Endothelial cell of umbilical vein (primary cell): ENCODE measurements around the gene LDHA. TPM values are rescaled to one million over a fixed set of nuclear protein-coding genes. Genes with fewer than 3 reads are reported as not detected.

Experiments
- BruUV-seq: library from RNA; stranded (reverse); fragments of 400-500 nt; replicated peaks from 2 replicates; lab custom pipeline; 2021; lab: Mats Ljungman, UMichigan
- CTCF ChIA-PET: fragments of 300-600, 350-600 bp; sonication (Branson Sonifier 250); formaldehyde crosslinking; loops from one replicate; lab custom pipeline; 2021; ENCODE audit warnings: antibody characterized with exemption, inconsistent platforms; lab: Charles Lee
- POLR2A ChIA-PET: fragments of 300-600, 350-600 bp; sonication (Branson Sonifier 250); formaldehyde crosslinking; loops from one replicate; lab custom pipeline; 2021; ENCODE audit warnings: antibody characterized with exemption, inconsistent platforms; lab: Charles Lee
- DNase-seq: peaks from one replicate; pipeline ENCODE4 v3.0.0-alpha.2; 2011; ENCODE audit warnings: low read depth, low spot score
- FAIRE-seq: peaks from 2 replicates; lab custom pipeline; 2011; peaks lifted over from hg19 to GRCh38; lab: Jason Lieb, UNC
- H2AFZ ChIP-seq: 2 replicates; pipeline ENCODE4 v1.6.0; 2012; ENCODE audit warnings: low read depth, low read length, control low read depth, inconsistent platforms
- H3K27ac ChIP-seq: 2 replicates; pipeline ENCODE4 v1.5.1; 2011; ENCODE audit warnings: low read depth, mild to moderate bottlenecking, control low read depth, low read length, moderate library complexity; ENCODE audit not compliant: insufficient read depth
- H3K27me3 ChIP-seq, 2 experiments: 2 replicates each; pipeline versions ENCODE4 v1.6.0 to v1.6.1; 2011; ENCODE audit warnings: low read length in 2 of 2, mixed read lengths in 1 of 2; ENCODE audit not compliant: control insufficient read depth in 2 of 2, insufficient read depth in 2 of 2
- H3K36me3 ChIP-seq, 2 experiments: 2 replicates in 1 of 2; 3 replicates in 1 of 2; pipeline ENCODE4 v1.5.1; 2011; ENCODE audit warnings: low read length in 2 of 2, mild to moderate bottlenecking in 1 of 2, moderate library complexity in 1 of 2; ENCODE audit not compliant: control insufficient read depth in 2 of 2, insufficient read depth in 2 of 2; ENCODE audit errors: extremely low read depth in 1 of 2
- H3K4me1 ChIP-seq: 3 replicates; pipeline ENCODE4 v1.5.1; 2011; ENCODE audit warnings: mild to moderate bottlenecking, low read length; ENCODE audit not compliant: control insufficient read depth, insufficient read depth; ENCODE audit errors: extremely low read depth
- H3K4me2 ChIP-seq: 2 replicates; pipeline ENCODE4 v1.6.1; 2011; ENCODE audit warnings: low read length, control low read depth, mixed read lengths; ENCODE audit not compliant: insufficient read depth
- H3K4me3 ChIP-seq, 3 experiments: fragments of 200-600 bp in 1 of 3; sonication (generic), shearing (Covaris generic) in 1 of 3; replicated peaks in 1 of 3; 2 replicates each; pipeline ENCODE4 v1.5.1; 2011 to 2016; ENCODE audit warnings: control low read depth in 3 of 3, low read length in 3 of 3, mild to moderate bottlenecking in 2 of 3, inconsistent platforms in 1 of 3, low read depth in 1 of 3, moderate library complexity in 1 of 3; ENCODE audit not compliant: insufficient read depth in 1 of 3
- H3K79me2 ChIP-seq: 2 replicates; pipeline ENCODE4 v1.6.0; 2012; ENCODE audit warnings: low read length, inconsistent platforms; ENCODE audit not compliant: control insufficient read depth, insufficient read depth
- H3K9ac ChIP-seq: replicated peaks from 2 replicates; pipeline ENCODE3; 2011; ENCODE audit warnings: low read length, control low read depth; ENCODE audit not compliant: insufficient read depth; ENCODE audit errors: extremely low read depth
- H3K9me1 ChIP-seq: replicated peaks from 3 replicates; pipeline ENCODE4 v1.6.0; 2011; ENCODE audit warnings: mild to moderate bottlenecking, low read length; ENCODE audit not compliant: control insufficient read depth, insufficient read depth; ENCODE audit errors: extremely low read depth
- H3K9me3 ChIP-seq: replicated peaks from 2 replicates; pipeline ENCODE4 v1.5.1; 2012; ENCODE audit warnings: low read length, inconsistent platforms; ENCODE audit not compliant: control insufficient read depth, insufficient read depth
- H4K20me1 ChIP-seq: replicated peaks from 2 replicates; pipeline ENCODE3; 2011; ENCODE audit warnings: mild to moderate bottlenecking, low read length; ENCODE audit not compliant: control insufficient read depth, insufficient read depth; ENCODE audit errors: extremely low read depth
- EZH2 ChIP-seq: IDR thresholded peaks from 2 replicates; pipeline ENCODE4 v1.6.1; 2012; ENCODE audit warnings: borderline replicate concordance, low read depth, mild to moderate bottlenecking, moderate library complexity, low read length, inconsistent platforms; ENCODE audit not compliant: severe bottlenecking
- FOS ChIP-seq: IDR thresholded peaks from 2 replicates; pipeline ENCODE4 v1.6.1; 2011; ENCODE audit warnings: mild to moderate bottlenecking, low read length, moderate library complexity, borderline replicate concordance; ENCODE audit not compliant: insufficient read depth
- GATA2 ChIP-seq: IDR thresholded peaks from 2 replicates; pipeline ENCODE4 v1.7.0; 2011; ENCODE audit warnings: low read depth, mild to moderate bottlenecking, moderate library complexity, mixed read lengths, low read length; ENCODE audit not compliant: insufficient read length, insufficient read depth
- JUN ChIP-seq: IDR thresholded peaks from 2 replicates; pipeline ENCODE4 v1.6.1; 2011; ENCODE audit warnings: borderline replicate concordance, low read depth; ENCODE audit not compliant: insufficient read length, insufficient read depth
- MYC ChIP-seq: IDR thresholded peaks from one replicate; pipeline ENCODE4 v1.6.1; 2011; ENCODE audit warnings: mild to moderate bottlenecking, low read depth, low read length
- POLR2A ChIP-seq: IDR thresholded peaks from 2 replicates; pipeline ENCODE4 v1.6.1; 2012; ENCODE audit warnings: low read depth, mild to moderate bottlenecking, control low read depth, low read length
- POLR2AphosphoS5 ChIP-seq: IDR thresholded peaks from 2 replicates; pipeline ENCODE4 v1.6.1; 2012; ENCODE audit warnings: low read depth, mild to moderate bottlenecking, control low read depth, low read length, moderate library complexity; ENCODE audit not compliant: insufficient read depth
- dilution Hi-C: fragments of 300-500 bp; cut with MboI; formaldehyde crosslinking; loops from one replicate; pipeline ENCODE4 v1.15.0; 2019; ENCODE audit warnings: low sequenced_read_pairs; ENCODE audit not compliant: extremely low pct_ligation_motif_present
- intact Hi-C: fragments of 100-400 bp; cut with micrococcal nuclease; formaldehyde crosslinking; loops from one replicate; pipeline ENCODE4 v1.10.0; 2022
- polyA plus RNA-seq, 4 experiments: library from polyadenylated mRNA; depleted of rRNA in 3 of 4; stranded (reverse) in 3 of 4; unstranded in 1 of 4; fragments of >200 nt; gene quantifications; 2 replicates each; pipeline versions ENCODE4 v1.2.1 to v1.2.3, GENCODE V29; 2011 to 2012; ENCODE audit warnings: missing spikeins in 1 of 4
- total RNA-seq: library from RNA; stranded (reverse); gene quantifications from 2 replicates; pipeline ENCODE4 v1.2.3, GENCODE V29; 2021
- TF ChIP-seq, protein P1 (sequence below): IDR thresholded peaks from 2 replicates; pipeline ENCODE4 v1.6.1; 2011; ENCODE audit not compliant: insufficient read depth, insufficient read length
- TF ChIP-seq, protein P2 (sequence below), 2 donors: IDR thresholded peaks; 1 replicate in 1 of 2; 2 replicates in 1 of 2; pipeline ENCODE4 v1.5.1; 2011; ENCODE audit warnings: low read length in 2 of 2, mild to moderate bottlenecking in 2 of 2, moderate library complexity in 2 of 2, control low read depth in 1 of 2, inconsistent platforms in 1 of 2, low read depth in 1 of 2; ENCODE audit not compliant: insufficient read depth in 1 of 2; ENCODE audit errors: extremely low read depth in 1 of 2

LDHA gene
- total and polyA plus RNA-seq, 2 donors (not counting 3 experiments of a cell fraction or from before 2014, with no cell fraction given): 265 to 537 TPM

DNA sequence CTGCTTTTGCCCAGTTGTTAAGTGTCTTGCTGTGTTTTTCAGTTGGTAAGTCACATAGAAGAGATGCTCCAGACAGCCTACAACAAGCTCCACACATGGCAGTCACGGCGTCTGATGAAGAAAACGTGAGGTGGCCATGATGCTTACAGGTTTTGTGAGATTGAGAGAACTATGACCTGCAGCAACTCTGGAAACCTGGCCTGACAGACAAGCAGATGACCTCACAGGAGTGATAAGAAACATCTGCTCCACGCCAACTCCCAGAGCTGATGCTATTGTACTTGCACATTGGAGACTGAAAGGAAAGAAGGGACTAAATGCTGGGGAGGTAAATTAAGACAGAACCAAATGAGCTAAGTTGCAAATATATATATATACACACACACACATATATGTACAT, 28.6 kb upstream of the LDHA start:
- FAIRE-seq (no peak), DNase-seq (no peak)
- Histone ChIP-seq H3K4me1 (no peaks in the 10 kb centered on the region), H2AFZ (no peak overlapping the region), H3K27ac (no peak overlapping the region), H3K79me2 (no peaks in the 10 kb centered on the region), H3K27me3 (no peaks in the 10 kb centered on the region), H3K9me3 (no peaks in the 10 kb centered on the region), H4K20me1 (no peaks in the 10 kb centered on the region), H3K36me3 (peaks cover 12 to 18% of the 10 kb centered on the region in 2 experiments), H3K4me2 (no peak overlapping the region), H3K9ac (no peak overlapping the region), H3K4me3 (no peak overlapping the region), H3K9me1 (no peaks in the 10 kb centered on the region)
- dilution Hi-C loops (no loop called here), intact Hi-C loops (no loop called here)
- BruUV-seq: no TSS peak
- TF ChIP-seq MYC (no peak), EZH2 (no peak), POLR2AphosphoS5 (no peak), POLR2A (no peak), GATA2 (no peak), JUN (no peak), FOS (no peak)
- TF ChIP-seq, protein P1, sequence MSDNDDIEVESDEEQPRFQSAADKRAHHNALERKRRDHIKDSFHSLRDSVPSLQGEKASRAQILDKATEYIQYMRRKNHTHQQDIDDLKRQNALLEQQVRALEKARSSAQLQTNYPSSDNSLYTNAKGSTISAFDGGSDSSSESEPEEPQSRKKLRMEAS: no peak
- TF ChIP-seq, protein P2, sequence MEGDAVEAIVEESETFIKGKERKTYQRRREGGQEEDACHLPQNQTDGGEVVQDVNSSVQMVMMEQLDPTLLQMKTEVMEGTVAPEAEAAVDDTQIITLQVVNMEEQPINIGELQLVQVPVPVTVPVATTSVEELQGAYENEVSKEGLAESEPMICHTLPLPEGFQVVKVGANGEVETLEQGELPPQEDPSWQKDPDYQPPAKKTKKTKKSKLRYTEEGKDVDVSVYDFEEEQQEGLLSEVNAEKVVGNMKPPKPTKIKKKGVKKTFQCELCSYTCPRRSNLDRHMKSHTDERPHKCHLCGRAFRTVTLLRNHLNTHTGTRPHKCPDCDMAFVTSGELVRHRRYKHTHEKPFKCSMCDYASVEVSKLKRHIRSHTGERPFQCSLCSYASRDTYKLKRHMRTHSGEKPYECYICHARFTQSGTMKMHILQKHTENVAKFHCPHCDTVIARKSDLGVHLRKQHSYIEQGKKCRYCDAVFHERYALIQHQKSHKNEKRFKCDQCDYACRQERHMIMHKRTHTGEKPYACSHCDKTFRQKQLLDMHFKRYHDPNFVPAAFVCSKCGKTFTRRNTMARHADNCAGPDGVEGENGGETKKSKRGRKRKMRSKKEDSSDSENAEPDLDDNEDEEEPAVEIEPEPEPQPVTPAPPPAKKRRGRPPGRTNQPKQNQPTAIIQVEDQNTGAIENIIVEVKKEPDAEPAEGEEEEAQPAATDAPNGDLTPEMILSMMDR (IDR thresholded peaks at IDR 0.05; ENCODE audit: extremely low read depth in 1 of 2, insufficient read depth in 1 of 2, low read depth in 1 of 2, low read length in 2 of 2): no peak
- ChIA-PET CTCF (no interaction called here), POLR2A (no interaction called here)
